ENCODE measurements around the gene SALL4.

DNA sequence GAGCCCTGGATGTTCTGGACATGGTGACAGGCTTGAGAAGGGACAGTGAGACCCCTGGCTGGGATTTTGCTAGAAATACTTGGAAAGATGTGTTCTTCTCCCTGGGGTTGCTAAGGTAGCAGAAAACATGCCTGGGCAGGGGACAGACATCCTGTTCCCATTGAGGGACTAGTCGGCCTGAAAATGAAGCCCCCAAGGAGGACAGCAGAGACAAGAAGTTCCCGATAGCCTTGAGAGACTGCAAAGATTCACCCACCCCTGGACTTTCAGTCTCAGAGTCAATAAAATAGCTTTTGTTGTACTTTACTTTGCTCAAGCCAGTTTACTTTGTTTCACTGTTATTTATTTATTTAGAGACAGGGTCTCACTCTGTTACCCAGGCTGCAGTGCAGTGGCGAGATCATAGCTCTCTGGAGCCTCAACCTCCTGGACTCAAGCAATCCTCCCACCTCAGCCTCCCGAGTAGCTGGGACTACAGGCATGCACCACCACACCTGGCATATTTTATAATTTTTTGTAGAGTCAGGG is 62.5 kb downstream of the SALL4 start:
- no peak for TF ChIP-seq EZH2 (IDR thresholded peaks at IDR 0.05; ENCODE audit: low read depth, unreplicated experiment)
- TF ChIP-seq, protein P1, sequence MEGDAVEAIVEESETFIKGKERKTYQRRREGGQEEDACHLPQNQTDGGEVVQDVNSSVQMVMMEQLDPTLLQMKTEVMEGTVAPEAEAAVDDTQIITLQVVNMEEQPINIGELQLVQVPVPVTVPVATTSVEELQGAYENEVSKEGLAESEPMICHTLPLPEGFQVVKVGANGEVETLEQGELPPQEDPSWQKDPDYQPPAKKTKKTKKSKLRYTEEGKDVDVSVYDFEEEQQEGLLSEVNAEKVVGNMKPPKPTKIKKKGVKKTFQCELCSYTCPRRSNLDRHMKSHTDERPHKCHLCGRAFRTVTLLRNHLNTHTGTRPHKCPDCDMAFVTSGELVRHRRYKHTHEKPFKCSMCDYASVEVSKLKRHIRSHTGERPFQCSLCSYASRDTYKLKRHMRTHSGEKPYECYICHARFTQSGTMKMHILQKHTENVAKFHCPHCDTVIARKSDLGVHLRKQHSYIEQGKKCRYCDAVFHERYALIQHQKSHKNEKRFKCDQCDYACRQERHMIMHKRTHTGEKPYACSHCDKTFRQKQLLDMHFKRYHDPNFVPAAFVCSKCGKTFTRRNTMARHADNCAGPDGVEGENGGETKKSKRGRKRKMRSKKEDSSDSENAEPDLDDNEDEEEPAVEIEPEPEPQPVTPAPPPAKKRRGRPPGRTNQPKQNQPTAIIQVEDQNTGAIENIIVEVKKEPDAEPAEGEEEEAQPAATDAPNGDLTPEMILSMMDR (conservative IDR thresholded peaks at IDR 0.05; ENCODE audit: low read depth in 2 of 2), result no peak
- TF ChIP-seq, protein P2, sequence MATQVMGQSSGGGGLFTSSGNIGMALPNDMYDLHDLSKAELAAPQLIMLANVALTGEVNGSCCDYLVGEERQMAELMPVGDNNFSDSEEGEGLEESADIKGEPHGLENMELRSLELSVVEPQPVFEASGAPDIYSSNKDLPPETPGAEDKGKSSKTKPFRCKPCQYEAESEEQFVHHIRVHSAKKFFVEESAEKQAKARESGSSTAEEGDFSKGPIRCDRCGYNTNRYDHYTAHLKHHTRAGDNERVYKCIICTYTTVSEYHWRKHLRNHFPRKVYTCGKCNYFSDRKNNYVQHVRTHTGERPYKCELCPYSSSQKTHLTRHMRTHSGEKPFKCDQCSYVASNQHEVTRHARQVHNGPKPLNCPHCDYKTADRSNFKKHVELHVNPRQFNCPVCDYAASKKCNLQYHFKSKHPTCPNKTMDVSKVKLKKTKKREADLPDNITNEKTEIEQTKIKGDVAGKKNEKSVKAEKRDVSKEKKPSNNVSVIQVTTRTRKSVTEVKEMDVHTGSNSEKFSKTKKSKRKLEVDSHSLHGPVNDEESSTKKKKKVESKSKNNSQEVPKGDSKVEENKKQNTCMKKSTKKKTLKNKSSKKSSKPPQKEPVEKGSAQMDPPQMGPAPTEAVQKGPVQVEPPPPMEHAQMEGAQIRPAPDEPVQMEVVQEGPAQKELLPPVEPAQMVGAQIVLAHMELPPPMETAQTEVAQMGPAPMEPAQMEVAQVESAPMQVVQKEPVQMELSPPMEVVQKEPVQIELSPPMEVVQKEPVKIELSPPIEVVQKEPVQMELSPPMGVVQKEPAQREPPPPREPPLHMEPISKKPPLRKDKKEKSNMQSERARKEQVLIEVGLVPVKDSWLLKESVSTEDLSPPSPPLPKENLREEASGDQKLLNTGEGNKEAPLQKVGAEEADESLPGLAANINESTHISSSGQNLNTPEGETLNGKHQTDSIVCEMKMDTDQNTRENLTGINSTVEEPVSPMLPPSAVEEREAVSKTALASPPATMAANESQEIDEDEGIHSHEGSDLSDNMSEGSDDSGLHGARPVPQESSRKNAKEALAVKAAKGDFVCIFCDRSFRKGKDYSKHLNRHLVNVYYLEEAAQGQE (IDR thresholded peaks at IDR 0.05; ENCODE audit: unreplicated experiment), result no peak
- no peak for TF ChIP-seq POLR2AphosphoS5 (IDR thresholded peaks at IDR 0.05; ENCODE audit: low read depth)
- TF ChIP-seq CREB1 (CRISPR knock-in tag; IDR thresholded peaks at IDR 0.05; ENCODE audit: low read depth), result no peak
- TF ChIP-seq STAT1 (IDR thresholded peaks at IDR 0.05; ENCODE audit: unreplicated experiment), result no peak

All from GM23338 (cell line).